Upper lobe of left lung (tissue), 4 donors: ENCODE results near the gene ADSL.

ENCODE experiments used
- POLR2A ChIP-seq, 4 donors: fragments of 450-650 bp; IDR thresholded peaks; one replicate each; pipeline ENCODE4 v1.5.1; 2016 to 2017; ENCODE audit warnings: antibody characterized with exemption in 4 of 4, mild to moderate bottlenecking in 2 of 4
- TF ChIP-seq, protein P1 (sequence below), 6 experiments: fragments of 450-650 bp in 4 of 6; fragments of 200-600 bp in 2 of 6; sonication (generic) in 2 of 6; IDR thresholded peaks; one replicate each; pipeline ENCODE4 v1.5.1; 2016 to 2019; ENCODE audit warnings: antibody characterized with exemption in 6 of 6

DNA sequence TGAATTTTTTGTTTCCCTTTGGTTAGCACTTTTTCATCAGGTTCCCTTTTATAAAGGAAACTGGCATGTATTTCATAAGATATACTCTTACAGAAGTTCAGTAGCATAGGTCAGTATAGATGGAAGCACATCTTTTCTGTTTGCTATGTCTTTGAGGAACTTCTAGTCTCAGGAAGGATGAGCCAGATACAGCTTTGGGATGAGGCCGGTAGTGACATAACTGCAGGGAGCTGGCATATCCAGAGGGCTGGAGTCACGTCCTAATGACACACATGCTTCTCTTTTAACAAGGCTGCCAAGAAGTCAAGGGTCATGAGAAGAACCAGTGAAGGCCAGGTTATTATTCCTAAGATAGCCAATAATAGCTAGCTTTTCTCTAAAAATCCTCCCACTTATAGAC is 33.3 kb upstream of the ADSL start:
- TF ChIP-seq, protein P1, sequence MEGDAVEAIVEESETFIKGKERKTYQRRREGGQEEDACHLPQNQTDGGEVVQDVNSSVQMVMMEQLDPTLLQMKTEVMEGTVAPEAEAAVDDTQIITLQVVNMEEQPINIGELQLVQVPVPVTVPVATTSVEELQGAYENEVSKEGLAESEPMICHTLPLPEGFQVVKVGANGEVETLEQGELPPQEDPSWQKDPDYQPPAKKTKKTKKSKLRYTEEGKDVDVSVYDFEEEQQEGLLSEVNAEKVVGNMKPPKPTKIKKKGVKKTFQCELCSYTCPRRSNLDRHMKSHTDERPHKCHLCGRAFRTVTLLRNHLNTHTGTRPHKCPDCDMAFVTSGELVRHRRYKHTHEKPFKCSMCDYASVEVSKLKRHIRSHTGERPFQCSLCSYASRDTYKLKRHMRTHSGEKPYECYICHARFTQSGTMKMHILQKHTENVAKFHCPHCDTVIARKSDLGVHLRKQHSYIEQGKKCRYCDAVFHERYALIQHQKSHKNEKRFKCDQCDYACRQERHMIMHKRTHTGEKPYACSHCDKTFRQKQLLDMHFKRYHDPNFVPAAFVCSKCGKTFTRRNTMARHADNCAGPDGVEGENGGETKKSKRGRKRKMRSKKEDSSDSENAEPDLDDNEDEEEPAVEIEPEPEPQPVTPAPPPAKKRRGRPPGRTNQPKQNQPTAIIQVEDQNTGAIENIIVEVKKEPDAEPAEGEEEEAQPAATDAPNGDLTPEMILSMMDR (IDR thresholded peaks at IDR 0.05), result no peak
- no peak for TF ChIP-seq POLR2A (IDR thresholded peaks at IDR 0.05)
